ENCODE data around the gene STARD10. TPM values are rescaled to one million over a fixed set of nuclear protein-coding genes. Genes with fewer than 3 reads are reported as not detected.

The STARD10 gene
- total RNA-seq, 1 experiment from 2014 or later: 31.2 TPM

GRCh38 chr11:72709478-72710238, 84.2 kb downstream of the STARD10 start:
- DNase-seq (ENCODE audit: low read depth): no peak

GRCh38 chr11:72707032-72707431, 86.8 kb downstream of the STARD10 start:
- DNase-seq (ENCODE audit: low read depth): no peak

- no peak for DNase-seq (ENCODE audit: low read depth)
These were observed 87.3 kb downstream of the STARD10 start for GRCh38 chr11:72706579-72706978.

- DNase-seq (ENCODE audit: low read depth): no peak
These were observed 88.1 kb downstream of the STARD10 start for GRCh38 chr11:72705442-72706365.

- DNase-seq (ENCODE audit: low read depth): no peak
These were observed 89.0 kb downstream of the STARD10 start for GRCh38 chr11:72704783-72705265.

Small RNA genes within 50 kb of the gene (small RNA-seq; reads per million reads assigned to genes)
- gene MIR4692: not detected
- gene RF00019: not detected

Other genes starting within 250 kb of the STARD10 start
- gene PDE2A, start 119.6 kb downstream of the STARD10 start, total RNA-seq (2014; rRNA removed; shearing (Covaris generic)): 3.6 and 7.7 TPM in 2 replicates
- gene ARAP1, start 41.6 kb downstream of the STARD10 start, total RNA-seq (2014; rRNA removed; shearing (Covaris generic)): 67.3 and 87.4 TPM in 2 replicates
- gene ATG16L2, start 20.4 kb upstream of the STARD10 start, total RNA-seq (2014; rRNA removed; shearing (Covaris generic)): 6.2 and 8.6 TPM in 2 replicates